HuH-7.5 (cell line): Measurements from ENCODE around the gene C10orf53.

ENCODE experiments used
- DNase-seq: peaks from one replicate; pipeline ENCODE4 v3.0.0; 2011; ENCODE audit warnings: low spot score

The C10orf53 gene

GRCh38 chr10:49737474-49738201 lies 58.2 kb downstream of the C10orf53 start:
- no peak for DNase-seq

- no peak for DNase-seq
Measured at GRCh38 chr10:49738616-49739360, 59.3 kb downstream of the C10orf53 start.

- no peak for DNase-seq
Measured at GRCh38 chr10:49739426-49739825, 60.0 kb downstream of the C10orf53 start.

GRCh38 chr10:49740346-49741107 lies 61.1 kb downstream of the C10orf53 start:
- no peak for DNase-seq

GRCh38 chr10:49741108-49741995 lies 61.9 kb downstream of the C10orf53 start:
- DNase-seq, result no peak

GRCh38 chr10:49742683-49743463 lies 63.4 kb downstream of the C10orf53 start:
- DNase-seq, result no peak

GRCh38 chr10:49743464-49744075 lies 64.1 kb downstream of the C10orf53 start:
- no peak for DNase-seq

GRCh38 chr10:49744091-49744685 lies 64.7 kb downstream of the C10orf53 start:
- no peak for DNase-seq

GRCh38 chr10:49744924-49745605 lies 65.6 kb downstream of the C10orf53 start:
- DNase-seq, result no peak

GRCh38 chr10:49745756-49746155 lies 66.3 kb downstream of the C10orf53 start:
- no peak for DNase-seq

GRCh38 chr10:49746626-49747302 lies 67.3 kb downstream of the C10orf53 start:
- DNase-seq, result no peak
